ENCODE results near the gene INHBE.

DNA sequence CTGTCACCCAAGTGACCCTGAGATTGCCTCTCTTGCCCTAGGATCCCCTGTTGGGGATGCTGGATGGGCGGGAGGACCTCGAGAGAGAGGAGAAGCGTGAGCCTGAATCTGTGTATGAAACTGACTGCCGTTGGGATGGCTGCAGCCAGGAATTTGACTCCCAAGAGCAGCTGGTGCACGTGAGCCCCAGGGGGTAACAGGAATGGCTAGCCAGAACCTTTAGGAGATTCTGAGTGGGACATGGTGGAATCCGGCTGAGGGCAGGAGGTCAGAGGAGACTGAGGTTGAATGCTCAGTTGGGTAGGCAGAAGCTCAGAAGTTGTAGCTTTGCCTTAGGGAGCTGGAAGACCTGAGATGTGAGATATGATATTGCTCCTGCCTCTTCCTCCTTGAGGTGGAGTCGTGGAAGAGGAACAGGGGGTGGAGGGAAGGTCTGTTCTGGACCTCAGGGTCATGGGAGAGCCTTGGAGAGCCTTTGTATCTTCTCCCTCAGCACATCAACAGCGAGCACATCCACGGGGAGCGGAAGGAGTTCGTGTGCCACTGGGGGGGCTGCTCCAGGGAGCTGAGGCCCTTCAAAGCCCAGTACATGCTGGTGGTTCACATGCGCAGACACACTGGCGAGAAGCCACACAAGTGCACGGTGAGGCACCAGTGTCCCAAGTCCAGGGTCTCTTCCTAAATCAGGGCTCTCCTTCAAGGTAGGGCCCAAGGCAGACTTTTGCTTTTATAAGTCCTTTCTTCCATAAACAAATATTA is 10.8 kb downstream of the INHBE start:
- TF ChIP-seq, protein P1, sequence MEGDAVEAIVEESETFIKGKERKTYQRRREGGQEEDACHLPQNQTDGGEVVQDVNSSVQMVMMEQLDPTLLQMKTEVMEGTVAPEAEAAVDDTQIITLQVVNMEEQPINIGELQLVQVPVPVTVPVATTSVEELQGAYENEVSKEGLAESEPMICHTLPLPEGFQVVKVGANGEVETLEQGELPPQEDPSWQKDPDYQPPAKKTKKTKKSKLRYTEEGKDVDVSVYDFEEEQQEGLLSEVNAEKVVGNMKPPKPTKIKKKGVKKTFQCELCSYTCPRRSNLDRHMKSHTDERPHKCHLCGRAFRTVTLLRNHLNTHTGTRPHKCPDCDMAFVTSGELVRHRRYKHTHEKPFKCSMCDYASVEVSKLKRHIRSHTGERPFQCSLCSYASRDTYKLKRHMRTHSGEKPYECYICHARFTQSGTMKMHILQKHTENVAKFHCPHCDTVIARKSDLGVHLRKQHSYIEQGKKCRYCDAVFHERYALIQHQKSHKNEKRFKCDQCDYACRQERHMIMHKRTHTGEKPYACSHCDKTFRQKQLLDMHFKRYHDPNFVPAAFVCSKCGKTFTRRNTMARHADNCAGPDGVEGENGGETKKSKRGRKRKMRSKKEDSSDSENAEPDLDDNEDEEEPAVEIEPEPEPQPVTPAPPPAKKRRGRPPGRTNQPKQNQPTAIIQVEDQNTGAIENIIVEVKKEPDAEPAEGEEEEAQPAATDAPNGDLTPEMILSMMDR (IDR thresholded peaks at IDR 0.05) = no peak
- no peak for TF ChIP-seq POLR2A (IDR thresholded peaks at IDR 0.05)

All from uterus (tissue), 2 donors.